ENCODE results near the gene FAM20C.
A peak's percentile ranks its signal among the peaks of the same experiment; 100 is the strongest.

FAM20C gene

GRCh38 chr7:183496-184292 is 8.7 kb upstream of the FAM20C start:
- Histone ChIP-seq H3K4me2 (no peak overlapping the region), H3K4me3 (no peak overlapping the region), H3K4me1 (peaks cover 83% of the 10 kb centered on the region), H3K27me3 (peaks cover 15% of the 10 kb centered on the region), H4K20me1 (no peaks in the 10 kb centered on the region), H3K36me3 (no peaks in the 10 kb centered on the region), H3K9me3 (no peaks in the 10 kb centered on the region), H3K9ac (no peak overlapping the region), H3K27ac (no peak overlapping the region)
- no peak for TF ChIP-seq Cebpa-rat (IDR thresholded peaks at IDR 0.05)

GRCh38 chr7:184294-185264 is 7.8 kb upstream of the FAM20C start:
- Histone ChIP-seq H3K4me1 (peaks cover 79% of the 10 kb centered on the region), H3K9ac (no peak overlapping the region), H3K27me3 (peaks cover 15% of the 10 kb centered on the region), H3K4me3 (no peak overlapping the region), H3K36me3 (no peaks in the 10 kb centered on the region), H3K9me3 (no peaks in the 10 kb centered on the region), H3K4me2 (no peak overlapping the region), H4K20me1 (no peaks in the 10 kb centered on the region), H3K27ac (no peak overlapping the region)
- no peak for TF ChIP-seq Cebpa-rat (IDR thresholded peaks at IDR 0.05)

GRCh38 chr7:186516-187113 is 5.8 kb upstream of the FAM20C start:
- H3K4me2 ChIP-seq: peak overlapping the region; percentile 66
- peaks cover 73% of the 10 kb centered on the region for H3K4me1 ChIP-seq
- TF ChIP-seq Cebpa-rat (IDR thresholded peaks at IDR 0.05): no peak
- H3K27ac ChIP-seq: peak overlapping the region; percentile 38; the same call in 1 of the 2 replicates
- peaks cover 15% of the 10 kb centered on the region for H3K27me3 ChIP-seq
- no peaks in the 10 kb centered on the region for H3K36me3 ChIP-seq
- peak overlapping the region; percentile 7; the same call in 1 of the 2 replicates for H3K9ac ChIP-seq
- H3K9me3 ChIP-seq: no peaks in the 10 kb centered on the region
- H4K20me1 ChIP-seq: peaks cover 8% of the 10 kb centered on the region; the same call in 1 of the 2 replicates
- H3K4me3 ChIP-seq: no peak overlapping the region

GRCh38 chr7:187227-187927 is 5.0 kb upstream of the FAM20C start:
- Histone ChIP-seq H4K20me1 (peaks cover 8% of the 10 kb centered on the region; the same call in 1 of the 2 replicates), H3K9me3 (no peaks in the 10 kb centered on the region), H3K4me1 (peaks cover 66% of the 10 kb centered on the region), H3K27me3 (peaks cover 12% of the 10 kb centered on the region), H3K36me3 (no peaks in the 10 kb centered on the region), H3K9ac (peak overlapping the region; percentile 7; the same call in 1 of the 2 replicates), H3K4me3 (no peak overlapping the region), H3K27ac (0 out of 2 replicates have a peak overlapping the region, but pooled peaks have one; percentile 22), H3K4me2 (peak overlapping the region; percentile 66)
- TF ChIP-seq Cebpa-rat (IDR thresholded peaks at IDR 0.05): no peak

GRCh38 chr7:188174-188573 is 4.2 kb upstream of the FAM20C start:
- Histone ChIP-seq H3K4me3 (no peak overlapping the region), H3K9ac (no peak overlapping the region), H3K27me3 (peaks cover 13% of the 10 kb centered on the region), H3K36me3 (no peaks in the 10 kb centered on the region), H4K20me1 (peaks cover 11% of the 10 kb centered on the region), H3K27ac (no peak overlapping the region), H3K4me2 (peak overlapping the region; percentile 66), H3K4me1 (peaks cover 61% of the 10 kb centered on the region), H3K9me3 (no peaks in the 10 kb centered on the region)
- no peak for TF ChIP-seq Cebpa-rat (IDR thresholded peaks at IDR 0.05)

- Histone ChIP-seq H3K27ac (no peak overlapping the region), H3K27me3 (peaks cover 19% of the 10 kb centered on the region), H3K36me3 (no peaks in the 10 kb centered on the region), H3K4me1 (peaks cover 68% of the 10 kb centered on the region), H3K9me3 (no peaks in the 10 kb centered on the region), H3K4me2 (no peak overlapping the region), H3K9ac (no peak overlapping the region), H3K4me3 (no peak overlapping the region), H4K20me1 (peaks cover 19% of the 10 kb centered on the region)
- no peak for TF ChIP-seq Cebpa-rat (IDR thresholded peaks at IDR 0.05)
These were observed 3.5 kb upstream of the FAM20C start for GRCh38 chr7:188727-189500.

- peaks cover 76% of the 10 kb centered on the region for H3K4me1 ChIP-seq
These were observed 2.7 kb upstream of the FAM20C start for GRCh38 chr7:189719-190118.

GRCh38 chr7:190196-190595 is 2.2 kb upstream of the FAM20C start:
- peaks cover 4% of the 10 kb centered on the region; the same call in 1 of the 2 replicates for H3K36me3 ChIP-seq
- H3K4me2 ChIP-seq: peak overlapping the region; percentile 89
- peak overlapping the region; percentile 58; the same call in 1 of the 2 replicates for H3K9ac ChIP-seq
- peaks cover 32% of the 10 kb centered on the region for H4K20me1 ChIP-seq
- no peak overlapping the region for H3K4me3 ChIP-seq
- peaks cover 32% of the 10 kb centered on the region for H3K27me3 ChIP-seq
- H3K9me3 ChIP-seq: no peaks in the 10 kb centered on the region
- peaks cover 77% of the 10 kb centered on the region for H3K4me1 ChIP-seq
- H3K27ac ChIP-seq: 0 out of 2 replicates have a peak overlapping the region, but pooled peaks have one; percentile 63
- no peak for TF ChIP-seq Cebpa-rat (IDR thresholded peaks at IDR 0.05)

More at GRCh38 chr7:189719-190118, 2.7 kb upstream of the FAM20C start:
- Histone ChIP-seq H3K27me3 (peaks cover 27% of the 10 kb centered on the region), H3K4me2 (no peak overlapping the region), H3K9ac (no peak overlapping the region), H3K27ac (no peak overlapping the region), H4K20me1 (peaks cover 27% of the 10 kb centered on the region), H3K9me3 (no peaks in the 10 kb centered on the region), H3K36me3 (no peaks in the 10 kb centered on the region), H3K4me3 (no peak overlapping the region)
- no peak for TF ChIP-seq Cebpa-rat (IDR thresholded peaks at IDR 0.05)
